Activated CD4-positive, alpha-beta T cell treated with anti-CD3 and anti-CD28 coated beads, Interleukin-2, amount 50 U/mL, for 16 hours (primary cell): Measurements from ENCODE around the gene TK2.
"Not testable (repeated sequence)": the region's sequence is repeated elsewhere in the genome, so short reads cannot be mapped to it uniquely, and the experiment has no call there.

Experiments
- DNase-seq: peaks from one replicate; pipeline ENCODE4 v3.0.0-alpha.2; 2020

Gene TK2

DNA sequence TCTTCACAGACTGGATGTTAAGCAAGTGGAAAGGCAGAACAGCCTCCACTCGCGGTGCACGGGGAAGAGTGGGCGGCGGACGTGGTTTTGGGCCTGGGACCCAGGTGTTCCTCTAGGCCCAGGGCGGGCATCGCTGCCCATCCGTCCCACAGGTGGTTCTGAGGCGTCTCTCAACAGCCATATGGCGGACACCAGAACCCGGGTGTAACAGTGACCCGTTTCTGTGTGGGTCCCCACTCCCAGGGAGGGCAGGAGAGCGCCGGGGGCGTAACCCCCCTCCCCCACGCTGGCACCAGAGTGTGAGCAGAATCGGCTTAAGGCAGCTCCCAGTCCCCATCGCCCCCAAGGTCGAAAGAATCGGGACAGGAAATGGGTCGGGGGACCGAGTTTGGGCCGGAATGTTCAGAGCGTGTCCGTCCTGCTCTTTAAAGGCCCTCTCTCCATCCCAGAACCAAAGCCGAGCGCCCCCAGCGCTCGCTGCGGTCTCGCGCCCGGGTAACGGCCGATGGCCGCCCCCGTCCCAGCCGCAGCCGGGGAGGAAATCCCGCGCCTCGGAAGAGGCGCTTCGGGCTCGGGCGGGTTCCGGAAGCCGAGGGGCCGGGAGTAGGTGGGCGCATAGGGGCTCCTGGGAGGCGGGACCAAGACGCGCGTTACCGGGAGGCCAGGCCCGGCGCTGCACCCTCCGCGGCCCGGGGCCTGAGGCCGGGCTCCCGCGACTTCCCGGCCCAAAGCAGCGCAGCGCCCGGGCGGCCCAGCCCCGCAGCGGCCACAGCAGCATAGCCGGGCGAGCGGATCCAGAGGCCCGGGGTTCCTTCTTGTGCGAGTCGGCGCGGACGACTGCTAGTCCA, at the start of gene TK2:
TSS of gene TK2 (minus strand) at position 839 of the 848 bp plus-strand sequence. CDS start at position 778, 61 bp downstream.
- DNase-seq = peak; percentile 68

DNA sequence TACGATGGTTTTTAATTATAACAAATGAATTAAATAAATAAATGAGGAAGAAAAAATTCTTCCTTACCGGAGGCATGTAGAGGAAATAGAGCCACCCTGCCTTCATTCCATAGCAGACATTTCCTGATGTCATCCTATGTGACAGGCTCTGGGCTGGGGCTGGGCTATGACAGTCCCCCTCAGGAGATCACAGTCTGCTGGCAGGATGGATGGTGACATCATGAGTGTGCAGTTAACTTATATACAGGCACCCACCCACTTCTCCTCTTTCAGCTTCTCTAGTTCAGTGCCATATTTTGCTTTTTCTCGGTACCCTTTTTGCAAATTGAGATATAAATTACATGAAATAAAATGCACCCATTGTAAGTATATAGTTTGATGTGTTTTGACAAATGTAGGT, 48.2 kb upstream of the TK2 start:
- DNase-seq = peak; percentile 37

DNA sequence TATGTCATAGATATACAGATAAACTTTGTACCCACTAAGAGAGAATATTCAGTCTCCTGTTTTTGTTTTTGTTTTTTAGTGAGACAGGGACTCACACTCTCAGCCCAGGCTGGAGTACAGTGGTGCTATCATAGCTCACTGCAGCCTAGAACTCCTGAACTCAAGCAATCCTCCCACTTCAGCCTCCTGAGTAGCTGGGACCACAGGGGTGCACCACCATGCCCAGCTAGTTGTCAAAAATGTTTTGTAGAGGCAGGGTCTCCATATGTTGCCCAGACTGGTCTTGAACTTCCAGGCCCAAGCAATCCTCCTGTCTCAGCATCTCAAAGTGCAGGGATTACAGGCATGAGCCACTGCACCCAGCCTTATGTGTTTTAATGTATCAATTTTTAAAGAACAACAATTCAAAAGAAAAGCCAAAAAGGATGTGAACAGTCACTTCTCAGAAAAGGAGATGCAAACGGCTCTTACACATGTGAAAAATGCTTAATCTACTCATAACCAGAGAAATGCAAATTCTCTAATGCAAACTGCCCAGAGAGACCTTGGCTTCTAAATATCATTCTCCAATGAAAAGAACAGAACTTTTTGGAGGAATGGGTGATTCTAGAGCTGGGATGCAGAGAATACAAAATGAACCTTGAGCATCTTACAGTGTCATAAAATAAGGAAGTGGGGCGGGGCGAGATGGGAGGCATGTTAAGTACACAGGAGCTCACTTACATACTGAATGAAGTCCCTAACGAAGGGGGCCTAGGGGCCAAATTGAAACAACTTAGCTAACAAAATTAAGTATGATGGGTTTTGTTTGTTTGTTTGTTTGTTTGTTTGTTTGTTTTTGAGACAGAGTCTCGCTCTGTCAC, 47.3 kb upstream of the TK2 start:
- DNase-seq = peak; percentile 70

DNA sequence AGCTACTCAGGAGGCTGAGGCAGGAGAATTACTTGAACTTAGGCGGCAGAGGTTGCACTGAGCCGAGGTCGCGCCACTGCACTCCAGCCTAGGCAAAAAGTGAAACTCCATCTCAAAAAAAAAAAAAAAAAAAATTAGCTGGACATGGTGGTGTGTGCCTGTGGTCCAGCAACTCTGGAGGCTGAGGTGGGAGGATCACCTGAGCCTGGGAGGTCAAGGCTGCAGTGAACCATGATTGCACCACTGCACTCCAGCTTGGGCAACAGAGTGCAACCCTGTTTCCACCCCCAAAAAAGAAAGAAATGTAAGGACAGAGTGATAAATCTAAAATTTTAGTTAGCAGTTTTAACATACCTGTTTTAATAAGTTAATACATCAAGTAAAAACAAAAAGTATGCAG, 46.6 kb upstream of the TK2 start:
- not testable (repeated sequence) for DNase-seq

DNA sequence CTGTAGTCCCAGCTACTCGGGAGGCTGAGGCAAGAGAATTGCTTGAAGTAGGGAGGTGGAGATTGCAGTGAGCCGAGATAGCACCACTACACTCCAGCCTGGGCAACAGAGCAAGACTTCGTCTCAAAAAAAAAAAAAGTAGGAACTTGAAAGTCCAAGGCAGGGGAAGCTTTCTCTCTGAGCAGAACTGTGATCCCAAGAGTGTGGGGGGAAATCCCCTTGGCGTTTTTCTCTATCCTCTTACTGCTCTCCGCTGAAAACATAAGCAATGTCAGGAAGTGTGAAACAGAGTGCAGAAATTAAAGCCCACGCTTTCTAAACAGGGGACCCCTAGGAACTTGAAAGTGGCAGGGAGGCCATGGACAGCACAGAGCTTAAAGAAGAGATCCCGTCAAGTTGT, 44.8 kb upstream of the TK2 start:
- DNase-seq = no peak

DNA sequence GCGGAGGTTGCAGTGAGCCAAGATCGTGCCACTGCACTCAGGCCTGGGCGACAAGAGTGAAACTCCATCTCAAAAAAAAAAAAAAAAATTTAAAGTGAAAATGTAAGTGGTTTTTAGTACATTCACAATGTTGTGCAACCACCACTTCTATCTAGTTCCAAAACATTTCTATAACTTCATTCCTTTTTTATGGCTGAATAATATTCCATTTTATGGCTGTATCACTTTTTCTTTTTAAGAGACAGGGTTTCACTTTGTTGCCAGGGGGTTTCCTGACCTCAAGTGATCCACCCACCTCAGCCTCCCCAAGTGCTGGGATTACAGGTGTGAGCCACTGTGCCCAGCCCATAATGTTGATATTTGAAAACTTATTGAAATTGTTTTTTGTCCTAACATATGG, 42.9 kb upstream of the TK2 start:
- DNase-seq = no peak

DNA sequence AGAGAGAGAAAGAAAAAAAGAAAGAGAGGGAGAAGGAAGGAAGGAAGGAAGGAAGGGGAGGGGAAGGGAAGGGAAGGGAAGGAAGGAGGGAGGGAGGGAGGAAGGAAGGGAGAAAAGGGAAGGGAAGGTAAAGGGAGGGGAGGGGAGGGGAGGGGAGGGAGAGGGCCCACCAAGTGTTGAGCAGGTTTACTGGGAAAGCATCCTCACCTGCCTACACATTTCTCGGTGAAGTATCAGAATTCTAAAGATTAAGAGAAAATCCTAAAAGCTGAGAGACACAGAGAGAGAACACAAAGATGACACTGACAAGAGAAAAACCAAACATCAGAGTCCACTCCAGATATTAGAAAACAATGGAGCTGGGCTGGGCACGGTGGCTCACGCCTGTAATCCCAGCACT, 42.3 kb upstream of the TK2 start:
- DNase-seq = no peak

DNA sequence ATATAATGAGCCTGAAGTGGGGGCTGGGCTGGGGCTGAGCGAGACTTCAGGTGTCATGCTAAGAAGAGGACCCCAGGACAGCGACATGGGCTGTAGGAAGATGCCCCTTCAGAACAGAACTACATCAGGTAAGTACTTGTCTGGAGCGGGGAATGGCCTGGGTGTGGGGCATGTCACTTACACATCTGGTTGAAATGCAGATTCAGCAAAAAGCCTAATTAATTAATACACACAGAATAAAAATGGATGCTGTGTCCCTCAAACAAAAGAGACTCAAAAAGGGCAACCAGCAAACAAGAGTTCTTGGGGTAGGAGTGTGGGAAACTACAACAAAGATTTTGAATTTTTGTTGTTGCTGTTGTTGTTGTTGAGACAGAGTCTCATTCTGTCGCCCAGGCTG, 41.1 kb upstream of the TK2 start:
- no peak for DNase-seq

DNA sequence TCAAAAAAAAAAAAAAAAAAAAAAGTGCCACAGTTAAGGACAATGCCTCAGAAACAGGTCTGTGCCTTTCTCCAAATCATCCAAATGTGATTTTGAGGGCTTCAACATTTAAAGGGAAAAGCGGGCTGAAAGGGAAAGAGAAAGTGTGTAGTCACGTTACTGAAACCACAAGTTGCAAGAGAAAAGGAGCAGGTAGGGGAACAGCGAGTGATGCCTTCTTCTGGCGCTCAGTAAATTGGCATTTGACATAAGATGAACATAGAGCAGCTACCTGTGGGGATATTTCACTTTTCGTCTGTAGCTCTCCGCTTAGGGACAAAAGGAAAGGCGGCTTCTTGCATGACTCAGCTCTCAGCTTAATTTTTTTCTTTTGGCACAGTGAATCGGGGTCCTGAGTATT, 40.4 kb upstream of the TK2 start:
- DNase-seq = peak; percentile 54

DNA sequence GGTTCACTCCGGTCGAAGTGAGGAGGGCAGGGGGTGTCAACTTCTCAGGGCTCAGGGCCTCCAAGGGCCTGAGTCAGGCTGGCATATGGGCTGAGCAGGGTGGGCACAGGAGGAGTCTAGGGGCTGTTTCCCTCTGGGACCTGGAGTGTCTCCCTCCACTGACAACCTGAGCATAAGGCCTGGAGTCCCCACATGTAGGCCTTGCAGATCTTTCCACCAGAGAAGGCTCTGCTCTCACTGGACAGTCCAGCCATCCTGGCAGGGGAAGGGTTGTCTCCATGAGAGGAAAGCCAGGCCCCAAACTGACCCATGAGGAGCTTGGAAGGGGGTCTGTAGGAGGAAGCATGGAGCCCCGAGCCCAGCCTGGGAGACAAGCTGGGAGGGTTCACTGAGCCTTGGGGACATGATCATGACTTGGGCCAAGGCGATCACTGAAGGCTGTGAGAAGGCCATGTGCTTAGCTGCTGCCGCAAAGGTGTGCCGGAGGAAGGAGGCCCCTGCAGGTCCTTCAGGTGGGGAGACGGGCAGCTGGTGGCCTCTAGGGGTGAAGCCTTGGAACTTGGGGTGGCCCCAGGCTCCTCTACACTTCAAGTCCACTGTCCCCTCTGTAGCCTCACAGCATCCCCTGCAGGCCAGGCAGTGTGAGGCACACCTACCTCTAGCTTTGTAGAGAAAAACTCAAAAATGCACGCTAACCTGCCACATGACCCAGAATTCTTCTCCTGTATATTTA, 39.2 kb upstream of the TK2 start:
- DNase-seq = peak; percentile 75

DNA sequence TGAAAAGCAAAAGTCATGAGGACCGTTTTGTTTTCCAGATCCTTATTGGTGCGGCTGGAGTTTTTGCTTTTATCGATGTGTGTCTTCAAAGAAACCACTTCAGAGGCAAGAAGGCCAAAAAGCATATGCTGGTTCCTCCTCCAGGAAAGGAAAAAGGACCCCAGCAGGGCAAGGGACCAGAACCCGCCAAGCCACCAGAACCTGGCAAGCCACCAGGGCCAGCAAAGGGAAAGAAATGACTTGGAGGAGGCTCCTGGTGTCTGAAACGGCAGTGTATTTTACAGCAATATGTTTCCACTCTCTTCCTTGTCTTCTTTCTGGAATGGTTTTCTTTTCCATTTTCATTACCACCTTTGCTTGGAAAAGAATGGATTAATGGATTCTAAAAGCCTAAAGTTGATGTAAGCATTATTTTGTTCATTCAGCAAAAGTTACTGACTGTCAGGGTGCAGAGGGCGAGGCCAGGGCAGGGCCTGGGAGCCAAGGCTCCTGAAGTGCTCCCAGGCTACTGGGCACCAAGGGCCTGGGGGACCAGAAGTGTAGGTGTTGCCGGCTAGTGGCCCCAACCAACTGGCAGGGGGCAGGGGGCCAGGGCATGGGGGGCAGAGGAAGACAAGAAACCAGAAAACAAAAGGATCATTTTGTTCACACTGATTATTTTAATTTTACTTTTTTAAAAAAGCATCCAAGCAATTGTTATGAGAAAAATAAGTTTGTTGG, 38.1 kb upstream of the TK2 start:
- DNase-seq = no peak

DNA sequence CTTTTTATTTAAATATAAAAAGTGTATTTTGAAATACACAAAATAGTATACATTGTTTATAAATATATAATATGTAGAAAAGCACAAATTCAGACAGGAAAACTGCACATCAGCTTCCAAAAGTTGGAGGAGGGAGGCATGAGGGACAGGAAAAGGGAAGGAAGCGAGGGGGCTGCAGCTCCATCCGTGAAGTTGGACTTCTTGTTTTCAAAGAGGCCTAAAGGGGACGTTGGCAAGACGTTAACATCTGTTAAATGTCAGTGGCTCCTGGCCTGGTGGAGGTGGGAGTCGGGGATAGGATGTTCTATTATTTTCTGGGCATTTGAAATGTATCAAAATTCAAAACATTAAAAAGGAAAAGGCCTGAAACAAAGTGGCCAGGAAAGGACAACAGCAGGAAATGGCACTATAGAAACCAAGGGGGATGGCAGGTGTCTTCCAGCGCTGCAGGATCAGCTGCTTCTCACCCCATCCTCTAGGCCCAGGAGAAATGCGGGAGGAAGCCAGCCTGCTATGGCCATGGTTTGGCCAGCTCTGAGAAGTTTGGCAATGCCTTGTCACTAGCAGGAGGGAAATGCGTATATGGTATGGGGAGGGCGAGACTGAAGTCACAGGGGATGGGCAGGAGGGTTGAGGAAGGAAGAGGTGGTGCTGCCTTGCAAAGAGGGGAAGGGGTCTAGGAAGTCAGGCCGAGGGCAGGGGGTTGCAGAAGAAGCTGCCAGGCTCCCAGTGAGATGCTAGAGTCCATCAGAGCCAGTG, 35.7 kb upstream of the TK2 start:
- no peak for DNase-seq

DNA sequence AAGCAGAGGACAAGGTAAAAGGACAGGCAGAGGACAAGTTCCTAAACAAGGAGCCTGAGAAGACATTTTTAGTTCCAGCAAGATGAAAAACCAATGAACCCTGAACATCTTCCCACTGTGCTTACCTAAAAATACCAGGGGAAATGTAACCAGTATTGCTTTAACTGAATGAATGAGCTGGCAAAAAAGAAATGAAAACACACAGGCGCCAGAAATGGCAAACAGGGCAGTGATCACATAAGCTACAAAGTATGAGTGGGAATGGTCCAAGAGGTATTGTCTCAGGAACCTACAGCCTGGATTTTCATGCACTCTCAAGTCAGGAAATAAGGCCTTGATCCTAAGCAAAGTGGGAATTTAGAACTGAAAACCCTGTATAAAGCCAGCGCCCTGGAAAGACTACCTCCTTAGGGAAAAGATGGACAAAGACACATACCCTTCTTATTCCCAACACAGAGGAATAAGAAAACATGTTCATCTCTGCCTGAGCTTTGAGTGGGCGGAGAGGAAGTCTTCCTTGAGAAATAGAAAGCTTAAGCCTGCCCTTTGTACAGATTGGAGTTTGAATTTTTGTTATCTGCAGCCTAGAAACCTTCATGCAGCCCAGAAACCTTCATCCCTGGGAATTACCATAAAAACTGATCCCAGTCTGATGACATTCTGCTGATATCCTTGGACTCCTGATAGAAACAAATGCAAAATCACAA, 31.5 kb upstream of the TK2 start:
- no peak for DNase-seq

DNA sequence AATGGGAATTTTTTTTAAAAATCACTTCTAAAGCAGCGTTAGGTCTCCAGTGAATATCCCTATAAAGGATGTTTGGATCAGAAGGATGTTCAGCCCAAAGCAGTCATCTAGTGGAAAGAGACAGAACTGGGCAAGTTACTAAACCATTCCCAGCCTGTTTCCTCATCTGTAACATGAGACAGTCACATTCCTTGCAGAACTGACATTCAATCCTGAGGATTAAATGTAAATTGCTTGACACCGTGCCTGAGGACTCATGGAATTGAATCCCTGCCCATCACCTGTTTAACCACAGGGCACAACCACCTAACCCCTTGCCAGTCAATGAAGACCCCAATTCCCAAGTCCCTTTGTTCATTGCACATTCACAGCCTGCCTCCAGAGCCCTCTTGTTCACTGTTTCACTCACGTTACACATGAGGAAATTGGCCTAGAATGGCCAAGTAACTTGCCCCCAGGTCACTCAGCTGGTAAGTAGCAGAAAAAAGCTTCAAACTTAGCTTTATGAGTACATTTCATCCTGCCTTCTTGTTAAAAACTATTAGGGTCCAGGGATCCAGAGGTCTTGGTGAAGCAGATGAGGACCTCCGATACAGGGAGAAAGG, 30.8 kb upstream of the TK2 start:
- DNase-seq = no peak

DNA sequence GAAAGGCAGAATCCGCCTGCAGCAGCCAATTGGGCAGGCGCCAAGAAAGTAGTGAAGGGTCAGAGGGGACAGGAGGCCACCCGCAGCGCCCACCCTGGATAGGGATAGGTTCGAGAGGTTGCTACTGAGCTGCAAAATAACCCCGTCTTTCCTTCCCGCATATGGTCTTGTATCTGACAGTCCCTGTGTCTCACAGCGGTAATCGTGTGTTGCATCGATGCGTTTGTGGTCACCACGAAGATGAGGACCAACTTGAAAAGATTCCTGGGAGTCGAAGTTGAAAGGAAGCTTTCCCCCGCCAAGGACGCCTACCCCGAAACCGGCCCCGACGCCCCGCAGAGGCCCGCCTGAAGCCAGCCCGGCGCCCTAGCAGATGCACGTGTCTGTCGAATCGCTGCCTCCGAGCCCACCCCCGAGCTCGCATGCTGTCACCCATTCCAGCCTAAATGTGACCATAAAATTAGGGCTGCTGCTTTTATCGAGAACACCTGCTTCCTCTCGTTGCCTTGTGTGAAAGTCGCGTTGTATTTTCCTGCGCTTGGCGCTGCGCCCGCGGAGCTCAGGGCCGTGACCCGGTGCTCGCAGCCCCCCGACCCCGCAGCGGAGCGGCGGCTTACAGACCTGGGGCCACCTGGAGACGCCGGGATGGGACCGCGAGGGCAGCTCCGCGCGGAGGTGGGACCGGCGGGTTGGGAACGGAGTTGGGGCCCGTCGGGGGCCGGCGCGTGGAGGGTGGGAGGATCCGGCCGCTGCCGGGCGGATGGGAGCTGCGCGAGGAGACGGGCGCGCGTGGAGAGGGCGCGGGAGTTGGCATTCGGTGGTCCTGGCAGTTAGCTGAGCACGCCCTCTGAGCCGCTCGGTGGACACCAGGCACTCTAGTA, 29.0 kb upstream of the TK2 start, which contains the start of gene CMTM2:
TSS of gene CMTM2 (plus strand) at position 813 of the 881 bp plus-strand sequence. CDS start 145 bp downstream, outside the sequence.
- DNase-seq = no peak

DNA sequence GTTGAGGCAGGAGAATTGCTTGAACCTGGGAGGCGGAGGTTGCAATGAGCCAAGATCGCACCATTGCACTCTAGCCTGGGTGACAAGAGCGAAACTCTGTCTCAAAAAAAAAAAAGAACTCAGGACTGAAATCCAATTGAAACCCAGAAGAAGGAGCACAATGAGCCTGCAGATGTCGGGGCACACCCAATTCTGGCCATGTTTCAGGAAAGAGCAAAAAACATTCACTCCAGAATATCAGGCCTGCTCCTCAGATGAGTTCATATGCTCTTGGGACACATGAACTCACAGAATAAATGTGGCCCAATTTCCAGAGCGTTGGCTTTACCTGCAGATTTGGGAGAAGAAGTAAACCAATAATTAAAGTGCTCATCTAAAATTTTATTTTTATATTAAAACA, 26.4 kb upstream of the TK2 start:
- DNase-seq = no peak

DNA sequence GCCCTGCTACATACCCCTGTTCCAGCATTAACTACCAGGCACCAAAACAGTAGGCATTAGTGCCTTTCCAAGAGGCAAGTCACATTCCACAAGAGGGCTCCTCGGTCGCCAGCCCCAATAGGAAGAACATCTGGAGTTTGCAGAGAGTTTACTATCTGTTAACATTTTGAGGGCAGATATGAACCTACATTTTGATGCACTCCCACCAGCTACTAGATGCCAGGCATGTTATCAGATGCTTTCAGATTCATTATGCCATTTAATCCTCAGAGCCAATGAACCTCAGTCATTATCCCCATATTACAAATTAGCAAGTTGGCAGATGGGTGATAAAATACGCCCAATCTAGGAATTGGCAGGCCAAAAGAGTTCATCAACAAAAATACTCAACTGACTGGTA, 25.1 kb upstream of the TK2 start:
- DNase-seq = no peak

DNA sequence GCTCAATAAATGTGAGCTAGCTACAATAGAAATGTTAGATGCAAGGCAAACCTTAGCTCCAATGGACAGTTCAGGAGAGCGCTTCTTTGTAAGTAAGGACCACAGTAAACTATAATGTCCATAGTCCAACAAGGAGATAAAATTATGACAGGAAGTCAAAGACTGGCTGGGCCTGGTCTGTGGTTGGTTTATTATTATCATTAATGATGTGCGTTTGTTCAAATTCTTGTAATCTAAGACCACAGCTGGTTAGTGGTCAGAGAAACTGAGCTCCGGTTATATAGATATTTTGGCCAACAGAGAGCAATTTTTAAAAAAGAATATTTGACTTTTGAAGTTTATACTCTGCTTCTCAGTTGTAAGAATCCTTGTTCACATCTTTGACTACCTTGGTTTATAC, 24.6 kb upstream of the TK2 start:
- DNase-seq = no peak

DNA sequence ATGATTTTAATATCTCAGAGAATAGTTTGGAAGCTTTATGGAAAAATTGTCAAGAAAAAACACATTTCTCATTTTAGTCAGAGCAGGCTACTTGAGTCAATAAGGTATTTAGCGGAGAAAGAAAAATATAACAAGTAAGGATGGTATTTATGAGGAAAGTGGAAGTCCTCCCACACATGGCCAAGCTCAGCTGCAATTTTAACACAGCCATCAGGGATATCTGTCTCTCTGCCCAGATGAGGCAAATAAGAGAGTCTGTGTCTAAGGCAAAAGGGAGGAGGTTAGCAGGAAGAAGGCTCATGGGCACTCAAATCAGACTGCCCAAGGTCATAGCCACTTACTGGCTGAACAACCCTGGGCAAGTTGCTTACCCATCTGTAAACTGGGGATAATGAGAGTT, 24.2 kb upstream of the TK2 start:
- DNase-seq = no peak

DNA sequence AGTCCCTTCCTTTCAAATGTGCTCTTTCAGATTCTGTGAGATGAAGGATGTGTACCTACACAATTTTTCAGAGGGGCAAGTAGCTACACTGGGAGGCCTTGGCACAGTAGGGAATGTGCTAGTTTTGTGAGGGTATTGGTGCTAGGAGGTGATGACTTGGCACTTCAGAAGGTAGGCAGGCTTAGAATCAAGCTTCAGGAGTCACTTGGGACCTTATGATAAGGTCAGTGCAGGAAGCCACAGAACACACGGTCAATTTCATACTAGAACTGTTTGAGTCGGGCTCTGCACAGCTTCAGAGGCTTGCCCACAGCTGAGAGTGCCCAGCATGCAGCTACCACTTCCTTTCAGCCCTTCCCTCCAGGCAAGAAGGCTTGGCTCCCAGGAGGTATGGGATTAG, 22.4 kb upstream of the TK2 start:
- DNase-seq = no peak
